Prostate gland (tissue), 2 donors: ENCODE results near the gene LHX5. TPM values are rescaled to one million over a fixed set of nuclear protein-coding genes. Genes with fewer than 3 reads are reported as not detected.
"Not testable (repeated sequence)": the region's sequence is repeated elsewhere in the genome, so short reads cannot be mapped to it uniquely, and the experiment has no call there.

Experiments used
- DNase-seq: peaks from one replicate; pipeline ENCODE4 v3.0.0-alpha.2; 2019; ENCODE audit warnings: low spot score
- H3K27ac ChIP-seq, 2 donors: fragments of 200-600 bp; sonication (generic); 2 replicates each; pipeline ENCODE4 v1.5.1; 2017 to 2019
- H3K27me3 ChIP-seq: fragments of 200-600 bp; sonication (generic); replicated peaks from 2 replicates; pipeline ENCODE4 v1.5.1; 2019; ENCODE audit not compliant: insufficient read depth
- H3K36me3 ChIP-seq, 2 donors: fragments of 200-600 bp; sonication (generic); 1 replicate in 1 of 2; 2 replicates in 1 of 2; pipeline versions ENCODE4 v1.5.1 to v1.8.1; 2017 to 2019
- H3K4me1 ChIP-seq: fragments of 200-600 bp; sonication (generic); replicated peaks from 2 replicates; pipeline ENCODE4 v1.5.1; 2019
- H3K4me3 ChIP-seq, 2 donors: fragments of 200-600 bp; sonication (generic); 2 replicates each; pipeline ENCODE4 v1.5.1; 2017 to 2019
- H3K9me3 ChIP-seq: fragments of 200-600 bp; sonication (generic); 2 replicates; pipeline ENCODE4 v1.5.1; 2017
- POLR2A ChIP-seq: fragments of 450-650 bp; IDR thresholded peaks from one replicate; pipeline ENCODE4 v1.6.1; 2016; ENCODE audit warnings: antibody characterized with exemption, mild to moderate bottlenecking
- POLR2AphosphoS5 ChIP-seq: sonication (generic); formaldehyde crosslinking; IDR thresholded peaks from one replicate; pipeline ENCODE4 v1.6.1; 2017; ENCODE audit warnings: antibody characterized with exemption
- WGBS: methylation state at CpG from one replicate; pipeline ENCODE4 v1.1.5; 2018; 5-methylcytosine and 5-hydroxymethylcytosine counted together
- intact Hi-C: fragments of 100-400 bp; cut with DNase I; formaldehyde crosslinking; loops from one replicate; pipeline ENCODE4 v1.14.2; 2022
- total RNA-seq, 2 donors: library from RNA; depleted of rRNA; stranded (reverse); fragments of >200 nt; gene quantifications; one replicate each; pipeline ENCODE4 v1.1.0, GENCODE V29; 2016
- TF ChIP-seq, protein P1 (sequence below), 4 experiments: fragments of 200-600 bp in 2 of 4; fragments of 450-650 bp in 2 of 4; sonication (generic) in 2 of 4; IDR thresholded peaks; 1 replicate in 3 of 4; 2 replicates in 1 of 4; pipeline ENCODE4 v1.5.1; 2016 to 2019; ENCODE audit warnings: antibody characterized with exemption in 4 of 4, mild to moderate bottlenecking in 2 of 4, moderate library complexity in 2 of 4

Gene LHX5
- total RNA-seq, 2 donors from 2014 or later, result not detected

DNA sequence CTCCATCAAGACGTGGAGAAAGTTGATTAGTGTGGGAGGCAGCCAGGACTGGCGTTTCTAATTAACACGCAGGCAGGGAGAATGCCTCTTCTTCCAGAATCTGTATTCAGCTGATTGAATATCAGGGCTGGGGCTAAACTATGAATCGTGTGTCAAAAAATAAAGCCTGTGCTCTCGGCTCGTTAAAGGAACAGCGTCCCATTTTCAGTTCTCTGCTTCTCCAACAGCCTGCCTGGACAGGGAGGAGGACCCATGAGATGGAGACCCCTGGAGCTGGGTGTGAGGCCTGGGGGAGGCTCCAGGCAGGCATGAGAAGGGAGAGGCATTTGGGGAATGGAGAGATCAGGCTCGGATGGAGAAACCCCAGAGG, 28.6 kb upstream of the LHX5 start:
- WGBS, result 21% methylated on average over 8 of the region's 8 CpGs
- intact Hi-C loops, result no loop called here
- peaks cover 3% of the 10 kb centered on the region for H3K27me3 ChIP-seq
- H3K27ac ChIP-seq, result no peak overlapping the region
- no peaks in the 10 kb centered on the region for H3K4me1 ChIP-seq
- DNase-seq, result no peak
- H3K9me3 ChIP-seq, result no peaks in the 10 kb centered on the region
- TF ChIP-seq POLR2AphosphoS5, result no peak
- TF ChIP-seq POLR2A, result no peak
- TF ChIP-seq, protein P1, sequence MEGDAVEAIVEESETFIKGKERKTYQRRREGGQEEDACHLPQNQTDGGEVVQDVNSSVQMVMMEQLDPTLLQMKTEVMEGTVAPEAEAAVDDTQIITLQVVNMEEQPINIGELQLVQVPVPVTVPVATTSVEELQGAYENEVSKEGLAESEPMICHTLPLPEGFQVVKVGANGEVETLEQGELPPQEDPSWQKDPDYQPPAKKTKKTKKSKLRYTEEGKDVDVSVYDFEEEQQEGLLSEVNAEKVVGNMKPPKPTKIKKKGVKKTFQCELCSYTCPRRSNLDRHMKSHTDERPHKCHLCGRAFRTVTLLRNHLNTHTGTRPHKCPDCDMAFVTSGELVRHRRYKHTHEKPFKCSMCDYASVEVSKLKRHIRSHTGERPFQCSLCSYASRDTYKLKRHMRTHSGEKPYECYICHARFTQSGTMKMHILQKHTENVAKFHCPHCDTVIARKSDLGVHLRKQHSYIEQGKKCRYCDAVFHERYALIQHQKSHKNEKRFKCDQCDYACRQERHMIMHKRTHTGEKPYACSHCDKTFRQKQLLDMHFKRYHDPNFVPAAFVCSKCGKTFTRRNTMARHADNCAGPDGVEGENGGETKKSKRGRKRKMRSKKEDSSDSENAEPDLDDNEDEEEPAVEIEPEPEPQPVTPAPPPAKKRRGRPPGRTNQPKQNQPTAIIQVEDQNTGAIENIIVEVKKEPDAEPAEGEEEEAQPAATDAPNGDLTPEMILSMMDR (IDR thresholded peaks at IDR 0.05), result no peak
- no peaks in the 10 kb centered on the region for H3K36me3 ChIP-seq
- no peak overlapping the region for H3K4me3 ChIP-seq

DNA sequence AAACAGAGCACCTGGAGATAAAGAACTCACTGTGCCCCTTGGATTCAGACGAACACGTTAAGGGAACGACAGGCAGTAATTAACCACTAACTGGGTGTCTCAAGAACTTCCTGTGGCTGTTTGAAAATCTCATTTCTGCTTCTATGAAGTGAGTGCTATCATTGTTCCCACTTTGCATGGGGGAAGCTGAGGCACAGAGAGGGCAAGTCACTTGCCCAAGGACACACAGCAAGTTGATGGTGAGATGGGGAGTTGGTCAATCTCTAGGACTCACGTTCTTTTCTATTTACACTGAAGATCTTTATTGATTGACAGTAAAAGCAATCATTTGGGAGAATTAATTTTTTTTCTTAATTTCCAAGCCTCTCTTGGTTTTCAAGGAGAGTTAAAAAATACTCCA, 26.8 kb upstream of the LHX5 start:
- Histone ChIP-seq H3K9me3 (no peaks in the 10 kb centered on the region), H3K27ac (no peak overlapping the region), H3K36me3 (no peaks in the 10 kb centered on the region), H3K4me1 (no peaks in the 10 kb centered on the region), H3K4me3 (no peak overlapping the region), H3K27me3 (peaks cover 3% of the 10 kb centered on the region)
- DNase-seq, result no peak
- WGBS, result 57% methylated on average over 4 of the region's 4 CpGs
- TF ChIP-seq POLR2AphosphoS5 (no peak), POLR2A (no peak)
- TF ChIP-seq, protein P1 (IDR thresholded peaks at IDR 0.05), result no peak
- intact Hi-C loops, result no loop called here

DNA sequence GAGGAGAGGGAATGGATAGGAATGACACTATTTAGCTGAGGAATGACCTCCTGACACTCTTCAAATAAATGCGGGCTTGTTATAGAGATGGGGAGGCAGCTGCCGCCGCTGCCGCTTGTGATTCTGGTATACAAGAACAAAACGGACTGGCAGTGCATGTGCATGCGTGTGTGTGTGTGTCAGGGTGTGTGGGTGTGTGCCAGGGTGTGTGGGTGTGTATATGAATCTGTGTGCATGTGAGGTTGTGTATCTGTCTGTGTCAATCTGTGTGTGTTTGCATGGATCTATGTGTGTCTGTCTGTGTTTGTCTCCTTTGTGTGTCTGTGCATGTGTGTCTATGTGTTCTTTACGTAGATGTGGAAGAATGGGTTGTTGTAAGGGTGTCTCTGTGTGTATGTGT, 26.0 kb upstream of the LHX5 start:
- DNase-seq, result no peak
- H3K36me3 ChIP-seq, result no peaks in the 10 kb centered on the region
- no peaks in the 10 kb centered on the region for H3K4me1 ChIP-seq
- no peak overlapping the region for H3K4me3 ChIP-seq
- no peak overlapping the region for H3K27ac ChIP-seq
- TF ChIP-seq, protein P1 (IDR thresholded peaks at IDR 0.05), result no peak
- no peak for TF ChIP-seq POLR2A
- TF ChIP-seq POLR2AphosphoS5, result no peak
- intact Hi-C loops, result no loop called here
- 48% methylated on average over 7 of the region's 7 CpGs for WGBS
- no peaks in the 10 kb centered on the region for H3K9me3 ChIP-seq
- H3K27me3 ChIP-seq, result peaks cover 3% of the 10 kb centered on the region

DNA sequence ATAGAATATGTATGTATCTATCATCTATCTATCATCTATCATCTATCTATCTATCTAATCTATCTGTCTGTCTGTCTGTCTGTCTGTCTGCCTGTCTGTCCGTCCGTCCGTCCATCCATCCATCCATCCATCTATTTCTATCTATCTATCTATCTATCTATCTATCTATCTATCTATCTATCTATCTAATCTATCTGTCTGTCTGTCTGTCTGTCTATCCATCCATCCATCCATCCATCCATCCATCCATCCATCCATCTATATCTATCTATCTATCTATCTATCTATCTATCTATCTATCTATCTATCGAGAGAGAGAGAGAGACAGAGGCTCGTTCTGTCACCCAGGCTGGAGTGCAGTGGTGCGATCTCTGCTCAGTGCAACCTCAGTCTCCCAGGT, 24.3 kb upstream of the LHX5 start:
- DNase-seq, H3K9me3 ChIP-seq, intact Hi-C loops, H3K4me3 ChIP-seq, H3K27ac ChIP-seq, H3K36me3 ChIP-seq, H3K4me1 ChIP-seq, H3K27me3 ChIP-seq: not testable (repeated sequence)
- 88% methylated on average over 6 of the region's 6 CpGs for WGBS

DNA sequence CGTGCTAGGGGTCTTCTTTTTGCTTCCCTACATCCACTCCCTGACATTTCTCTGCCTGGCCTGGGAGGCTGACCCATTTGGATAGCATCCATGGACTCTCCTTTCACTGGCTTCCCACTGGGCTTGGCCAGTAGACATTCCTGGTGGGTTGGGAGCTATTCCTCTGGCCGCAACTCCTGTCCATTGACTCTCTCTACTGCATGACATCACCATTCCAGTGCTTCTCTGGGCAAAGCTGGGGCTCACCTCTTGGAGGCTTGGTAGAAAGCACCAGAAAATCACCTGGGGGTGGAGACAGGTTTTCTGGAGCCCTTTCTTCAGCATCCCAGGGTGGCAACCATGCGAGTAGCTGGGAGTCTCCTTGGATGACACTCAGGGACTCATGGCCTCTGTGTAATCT, 16.7 kb upstream of the LHX5 start:
- 66% methylated on average over 3 of the region's 3 CpGs for WGBS
- TF ChIP-seq, protein P1 (IDR thresholded peaks at IDR 0.05), result no peak
- TF ChIP-seq POLR2A (no peak), POLR2AphosphoS5 (no peak)
- Histone ChIP-seq H3K9me3 (no peaks in the 10 kb centered on the region), H3K27ac (no peak overlapping the region), H3K4me1 (no peaks in the 10 kb centered on the region), H3K27me3 (no peaks in the 10 kb centered on the region), H3K36me3 (no peaks in the 10 kb centered on the region), H3K4me3 (no peak overlapping the region)
- DNase-seq, result no peak
- intact Hi-C loops, result no loop called here
